Osteocyte (in vitro differentiated cells): ENCODE results near the gene PRDM16. TPM values are rescaled to one million over a fixed set of nuclear protein-coding genes. Genes with fewer than 3 reads are reported as not detected.
A peak's percentile ranks its signal among the peaks of the same experiment; 100 is the strongest.
"Not testable (repeated sequence)": the region's sequence is repeated elsewhere in the genome, so short reads cannot be mapped to it uniquely, and the experiment has no call there.

Experiments
- DNase-seq: peaks from one replicate; pipeline ENCODE4 v3.0.0; 2021; ENCODE audit warnings: mixed read lengths; ENCODE audit not compliant: unreplicated experiment; ENCODE audit errors: extremely low spot score
- H3K27ac Mint-ChIP-seq: one replicate; pipeline ENCODE4 v1.8.0; 2021; ENCODE audit warnings: mild to moderate bottlenecking, mixed read lengths; ENCODE audit not compliant: unreplicated experiment
- H3K27me3 Mint-ChIP-seq: one replicate; pipeline ENCODE4 v1.8.0; 2021; ENCODE audit warnings: mixed read lengths; ENCODE audit not compliant: unreplicated experiment
- H3K36me3 Mint-ChIP-seq: one replicate; pipeline ENCODE4 v1.8.0; 2021; ENCODE audit warnings: mixed read lengths; ENCODE audit not compliant: unreplicated experiment
- H3K4me1 Mint-ChIP-seq: one replicate; pipeline ENCODE4 v1.8.0; 2021; ENCODE audit warnings: mixed read lengths; ENCODE audit not compliant: unreplicated experiment
- H3K4me3 Mint-ChIP-seq: one replicate; pipeline ENCODE4 v1.8.0; 2021; ENCODE audit warnings: mild to moderate bottlenecking, moderate library complexity, mixed read lengths; ENCODE audit not compliant: unreplicated experiment
- H3K9me3 Mint-ChIP-seq: one replicate; pipeline ENCODE4 v1.8.0; 2021; ENCODE audit warnings: mixed read lengths; ENCODE audit not compliant: unreplicated experiment
- total RNA-seq: library from RNA; stranded (reverse); gene quantifications from 2 replicates; pipeline ENCODE4 v1.2.1, GENCODE V29; 2021
- TF ChIP-seq, protein P1 (sequence below): fragments of 200-600 bp; sonication (generic); IDR thresholded peaks from 2 replicates; pipeline ENCODE4 v1.5.0; 2021; ENCODE audit warnings: antibody characterized with exemption, mild to moderate bottlenecking, moderate library complexity

The PRDM16 gene
- total RNA-seq, 1 donor from 2014 or later: 7.1 TPM

DNA sequence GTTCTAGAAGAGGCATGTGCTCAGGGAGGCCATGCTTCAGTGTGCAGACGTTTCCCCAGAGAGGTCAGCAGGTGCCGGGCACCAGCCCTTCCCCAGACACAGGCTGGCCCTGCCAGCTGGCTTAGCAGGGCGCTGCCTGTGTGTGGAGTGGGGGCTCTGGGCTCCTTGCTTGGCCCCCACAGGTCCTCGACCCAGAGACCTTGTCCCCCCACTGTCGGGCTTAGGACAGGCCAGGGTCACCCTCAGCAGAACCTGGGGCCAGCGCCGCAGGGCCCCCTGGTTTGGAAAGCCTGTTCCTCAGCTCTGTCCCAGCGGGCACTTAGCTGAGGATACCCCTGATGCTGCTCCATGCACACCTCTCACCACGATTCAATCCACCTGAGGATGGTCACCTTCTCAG lies 213.2 kb downstream of the PRDM16 start:
- Mint-ChIP-seq H3K9me3 (no peaks in the 10 kb centered on the region), H3K27me3 (peaks cover 5% of the 10 kb centered on the region)

DNA sequence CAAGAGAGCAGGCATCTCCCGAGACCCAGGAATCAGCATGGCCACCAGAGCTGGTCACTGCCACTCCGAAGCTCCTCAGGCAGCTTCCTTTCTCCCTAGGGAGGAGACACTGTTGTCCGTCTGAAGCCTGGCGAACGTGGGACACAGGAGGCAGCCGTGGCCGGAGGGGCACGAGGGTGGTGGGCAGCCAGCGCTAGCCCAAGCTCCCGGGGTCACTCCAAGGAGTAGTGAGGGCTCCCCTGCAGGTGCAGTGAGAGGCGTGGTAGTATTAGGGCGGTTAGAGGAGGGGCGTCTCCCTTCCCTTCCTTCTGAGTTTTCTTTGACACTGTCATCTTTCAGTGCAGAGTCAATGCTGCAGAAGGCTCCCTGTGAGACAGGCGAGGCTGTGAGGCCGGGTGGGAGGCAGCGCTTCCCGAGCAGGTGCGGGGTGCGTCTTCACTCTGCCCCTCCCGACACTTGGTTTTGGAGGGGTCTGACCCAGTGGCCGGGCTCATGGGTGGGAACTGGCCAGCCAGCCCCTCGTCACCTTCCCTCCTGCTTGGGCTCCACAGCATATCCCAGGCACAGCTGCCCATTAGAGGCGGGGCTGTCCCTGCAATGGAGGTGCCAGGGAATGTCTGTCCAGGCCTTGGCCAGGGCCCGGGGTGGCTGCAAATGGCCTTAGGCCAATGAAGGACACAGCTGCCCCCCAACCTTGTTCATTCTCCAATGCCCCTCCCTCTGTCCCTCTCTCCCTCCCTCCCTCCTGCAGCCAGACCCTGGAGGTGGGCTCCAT lies 213.8 kb downstream of the PRDM16 start:
- Mint-ChIP-seq H3K27ac (no peak overlapping the region), H3K27me3 (peaks cover 5% of the 10 kb centered on the region), H3K9me3 (no peaks in the 10 kb centered on the region), H3K4me3 (no peak overlapping the region), H3K4me1 (peaks cover 2% of the 10 kb centered on the region), H3K36me3 (no peaks in the 10 kb centered on the region)
- DNase-seq: no peak
- TF ChIP-seq, protein P1, sequence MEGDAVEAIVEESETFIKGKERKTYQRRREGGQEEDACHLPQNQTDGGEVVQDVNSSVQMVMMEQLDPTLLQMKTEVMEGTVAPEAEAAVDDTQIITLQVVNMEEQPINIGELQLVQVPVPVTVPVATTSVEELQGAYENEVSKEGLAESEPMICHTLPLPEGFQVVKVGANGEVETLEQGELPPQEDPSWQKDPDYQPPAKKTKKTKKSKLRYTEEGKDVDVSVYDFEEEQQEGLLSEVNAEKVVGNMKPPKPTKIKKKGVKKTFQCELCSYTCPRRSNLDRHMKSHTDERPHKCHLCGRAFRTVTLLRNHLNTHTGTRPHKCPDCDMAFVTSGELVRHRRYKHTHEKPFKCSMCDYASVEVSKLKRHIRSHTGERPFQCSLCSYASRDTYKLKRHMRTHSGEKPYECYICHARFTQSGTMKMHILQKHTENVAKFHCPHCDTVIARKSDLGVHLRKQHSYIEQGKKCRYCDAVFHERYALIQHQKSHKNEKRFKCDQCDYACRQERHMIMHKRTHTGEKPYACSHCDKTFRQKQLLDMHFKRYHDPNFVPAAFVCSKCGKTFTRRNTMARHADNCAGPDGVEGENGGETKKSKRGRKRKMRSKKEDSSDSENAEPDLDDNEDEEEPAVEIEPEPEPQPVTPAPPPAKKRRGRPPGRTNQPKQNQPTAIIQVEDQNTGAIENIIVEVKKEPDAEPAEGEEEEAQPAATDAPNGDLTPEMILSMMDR: no peak

More for the DNA sequence above, 213.2 kb downstream of the PRDM16 start:
- Mint-ChIP-seq H3K36me3 (no peaks in the 10 kb centered on the region), H3K4me3 (no peak overlapping the region), H3K4me1 (peaks cover 2% of the 10 kb centered on the region), H3K27ac (no peak overlapping the region)
- no peak for DNase-seq
- TF ChIP-seq, protein P1: no peak

- no peak overlapping the region for H3K27ac Mint-ChIP-seq
Measured at GRCh38 chr1:3283849-3284248, 214.8 kb downstream of the PRDM16 start.

GRCh38 chr1:3284691-3285090 lies 215.7 kb downstream of the PRDM16 start:
- Mint-ChIP-seq H3K27me3 (peaks cover 5% of the 10 kb centered on the region), H3K27ac (no peak overlapping the region), H3K9me3 (no peaks in the 10 kb centered on the region), H3K4me1 (no peaks in the 10 kb centered on the region), H3K4me3 (no peak overlapping the region), H3K36me3 (no peaks in the 10 kb centered on the region)
- no peak for DNase-seq
- TF ChIP-seq, protein P1: no peak

More at GRCh38 chr1:3283849-3284248, 214.8 kb downstream of the PRDM16 start:
- Mint-ChIP-seq H3K4me3 (no peak overlapping the region), H3K36me3 (no peaks in the 10 kb centered on the region), H3K4me1 (peaks cover 2% of the 10 kb centered on the region), H3K9me3 (no peaks in the 10 kb centered on the region), H3K27me3 (peaks cover 5% of the 10 kb centered on the region)
- DNase-seq: no peak
- TF ChIP-seq, protein P1: peak; percentile 66

DNA sequence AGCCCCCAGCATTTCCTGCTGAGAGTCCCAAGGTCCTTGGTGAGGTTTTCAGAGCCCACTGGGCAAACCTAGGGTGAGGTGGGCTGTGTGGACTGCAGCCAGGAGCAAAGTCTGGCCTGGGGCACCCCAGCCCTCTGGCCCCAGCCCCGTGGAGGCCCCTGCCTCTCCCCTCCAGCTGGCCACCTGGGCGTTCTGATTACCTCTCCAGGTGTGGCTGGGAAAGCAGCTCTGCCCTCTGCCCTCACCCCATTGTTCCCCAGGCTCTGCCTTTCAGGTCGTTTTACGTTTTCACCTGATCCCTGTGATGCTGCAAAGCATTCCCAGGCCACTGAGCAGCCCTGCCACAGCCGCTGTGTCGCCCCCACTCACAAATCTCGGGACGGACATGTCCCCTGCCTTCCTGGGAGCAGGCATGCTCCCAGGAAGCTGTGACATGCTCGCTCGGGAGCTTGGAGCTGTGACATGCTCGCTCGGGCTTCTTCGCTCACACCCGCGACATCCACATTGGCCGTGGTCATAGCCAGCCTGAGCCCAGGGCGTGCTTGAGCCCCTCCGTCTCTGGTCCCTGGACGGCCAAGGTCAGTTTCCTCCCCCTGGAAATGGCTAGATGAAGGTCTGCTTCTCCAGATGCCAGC lies 216.2 kb downstream of the PRDM16 start:
- no peak overlapping the region for H3K27ac Mint-ChIP-seq
- no peak for DNase-seq
- no peak overlapping the region for H3K4me3 Mint-ChIP-seq
- peaks cover 5% of the 10 kb centered on the region for H3K27me3 Mint-ChIP-seq
- no peaks in the 10 kb centered on the region for H3K36me3 Mint-ChIP-seq
- TF ChIP-seq, protein P1: no peak
- H3K4me1 Mint-ChIP-seq: no peaks in the 10 kb centered on the region
- no peaks in the 10 kb centered on the region for H3K9me3 Mint-ChIP-seq

DNA sequence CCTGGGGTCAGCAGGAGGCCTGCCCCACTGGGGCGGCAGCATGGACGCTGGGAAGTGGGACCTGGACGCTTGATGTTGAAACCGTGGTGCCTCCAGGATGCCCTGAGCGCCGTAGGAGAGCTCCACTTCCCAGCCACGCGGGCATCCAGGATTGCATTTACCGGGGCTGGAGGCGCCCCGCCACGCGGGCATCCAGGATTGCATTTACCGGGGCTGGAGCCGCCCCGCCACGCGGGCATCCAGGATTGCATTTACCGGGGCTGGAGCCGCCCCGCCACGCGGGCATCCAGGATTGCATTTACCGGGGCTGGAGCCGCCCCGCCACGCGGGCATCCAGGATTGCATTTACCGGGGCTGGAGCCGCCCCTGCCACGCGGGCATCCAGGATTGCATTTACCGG lies 218.1 kb downstream of the PRDM16 start:
- H3K9me3 Mint-ChIP-seq, H3K36me3 Mint-ChIP-seq, DNase-seq, H3K27ac Mint-ChIP-seq, H3K27me3 Mint-ChIP-seq, H3K4me1 Mint-ChIP-seq, H3K4me3 Mint-ChIP-seq: not testable (repeated sequence)
